OCI-LY1 (cell line): ENCODE measurements around the gene UVSSA.

Experiments used
- H2AFZ ChIP-seq: fragments of 200-600 bp; sonication (generic), shearing (Covaris generic); 2 replicates; pipeline ENCODE4 v1.6.0; 2014; ENCODE audit warnings: antibody characterized with exemption, mild to moderate bottlenecking, low read length
- H3F3A ChIP-seq: fragments of 200-600 bp; sonication (generic), shearing (Covaris generic); 2 replicates; pipeline ENCODE4 v1.6.0; 2014; ENCODE audit warnings: mild to moderate bottlenecking, antibody characterized with exemption, low read length, moderate library complexity; ENCODE audit not compliant: insufficient read depth
- H3K27ac ChIP-seq: fragments of 200-600 bp; sonication (generic); 2 replicates; pipeline ENCODE4 v1.5.1; 2014; ENCODE audit warnings: low read length, mixed run types, mild to moderate bottlenecking, low read depth; ENCODE audit not compliant: poor library complexity, severe bottlenecking
- H3K27me3 ChIP-seq: fragments of 200-600 bp; sonication (generic); 2 replicates; pipeline ENCODE4 v1.6.0; 2014; ENCODE audit warnings: antibody characterized with exemption, mild to moderate bottlenecking, low read length, moderate library complexity; ENCODE audit not compliant: insufficient read depth
- H3K36me3 ChIP-seq: fragments of 200-600 bp; sonication (generic); 2 replicates; pipeline ENCODE4 v1.6.1; 2014; ENCODE audit warnings: mild to moderate bottlenecking, antibody characterized with exemption, low read length, moderate library complexity, mixed read lengths; ENCODE audit not compliant: insufficient read depth
- H3K4me1 ChIP-seq: fragments of 200-600 bp; sonication (generic); 2 replicates; pipeline ENCODE4 v1.5.1; 2014; ENCODE audit warnings: mild to moderate bottlenecking, low read length, moderate library complexity; ENCODE audit not compliant: insufficient read depth, severe bottlenecking
- H3K4me2 ChIP-seq: fragments of 200-600 bp; sonication (generic), shearing (Covaris generic); 2 replicates; pipeline ENCODE4 v1.6.1; 2014; ENCODE audit warnings: low read length
- H3K4me3 ChIP-seq: fragments of 200-600 bp; sonication (generic); 2 replicates; pipeline ENCODE4 v1.5.1; 2014; ENCODE audit warnings: low read length, low read depth, mild to moderate bottlenecking, mixed read lengths; ENCODE audit not compliant: poor library complexity, severe bottlenecking
- H3K79me2 ChIP-seq: fragments of 200-600 bp; shearing (Covaris generic); 2 replicates; pipeline ENCODE4 v1.6.1; 2016; ENCODE audit warnings: mixed run types, low read length, mixed read lengths; ENCODE audit not compliant: insufficient read depth
- H3K9ac ChIP-seq: fragments of 200-600 bp; sonication (generic), shearing (Covaris generic); 2 replicates; pipeline ENCODE4 v1.6.1; 2014; ENCODE audit warnings: mild to moderate bottlenecking, low read length, mixed read lengths
- H3K9me2 ChIP-seq: fragments of 200-600 bp; sonication (generic), shearing (Covaris generic); 2 replicates; pipeline ENCODE4 v1.6.1; 2014; ENCODE audit warnings: low read depth, mild to moderate bottlenecking, low read length, mixed read lengths
- H3K9me3 ChIP-seq: fragments of 200-600 bp; shearing (Covaris generic); 2 replicates; pipeline ENCODE4 v1.6.1; 2014; ENCODE audit warnings: low read length, mixed read lengths
- H4K20me1 ChIP-seq: fragments of 200-600 bp; sonication (generic), shearing (Covaris generic); 2 replicates; pipeline ENCODE4 v1.6.0; 2016; ENCODE audit warnings: mild to moderate bottlenecking, low read length; ENCODE audit not compliant: insufficient read depth
- EZH2 ChIP-seq: fragments of 200-600 bp; sonication (generic), shearing (Covaris generic); IDR thresholded peaks from 2 replicates; pipeline ENCODE4 v1.8.0; 2017; ENCODE audit warnings: borderline replicate concordance, mixed run types, mild to moderate bottlenecking, antibody characterized with exemption, low read length, moderate library complexity, mixed read lengths
- TF ChIP-seq, protein P1 (sequence below): fragments of 200-600 bp; sonication (generic), shearing (Covaris generic); IDR thresholded peaks from 2 replicates; pipeline ENCODE4 v1.5.1; 2017; ENCODE audit warnings: mild to moderate bottlenecking, antibody characterized with exemption, low read length, moderate library complexity, mixed read lengths

UVSSA gene

DNA sequence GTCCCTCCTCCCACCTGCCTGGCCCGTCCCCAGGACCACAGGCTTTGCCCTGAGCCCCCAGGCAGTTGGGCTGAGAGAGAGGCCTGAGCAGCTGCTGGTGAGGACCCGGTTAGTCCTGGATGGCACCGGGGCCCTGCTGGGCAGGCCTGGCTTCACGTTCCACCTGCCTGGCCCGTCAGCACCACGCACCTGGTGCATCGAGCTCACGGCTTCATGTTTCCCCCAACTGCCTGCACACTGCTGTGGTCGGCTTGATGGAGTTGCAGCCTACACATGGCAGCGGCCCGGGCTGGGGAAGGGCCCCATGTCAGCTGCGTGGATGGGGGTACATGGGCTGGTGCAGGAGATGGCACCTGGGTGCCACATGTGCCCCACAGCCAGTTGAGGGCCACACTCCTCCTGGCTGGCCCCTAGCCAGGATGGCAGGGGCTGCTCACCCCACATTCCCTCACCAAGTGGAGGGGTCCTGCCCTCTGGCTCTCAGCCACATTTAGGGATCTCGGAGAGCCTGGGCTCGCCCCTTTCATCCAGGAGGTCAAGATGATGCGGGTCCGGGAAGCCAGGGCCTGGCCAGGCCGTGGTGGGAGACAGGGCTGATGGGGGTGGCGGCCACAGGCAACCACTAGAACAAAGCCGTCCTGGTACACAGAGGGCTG, 30.7 kb downstream of the UVSSA start:
- Histone ChIP-seq H4K20me1 (no peaks in the 10 kb centered on the region), H3K79me2 (no peaks in the 10 kb centered on the region), H3K36me3 (no peaks in the 10 kb centered on the region), H3K9me2 (no peaks in the 10 kb centered on the region), H3F3A (no peaks in the 10 kb centered on the region), H3K27me3 (no peaks in the 10 kb centered on the region), H2AFZ (no peak overlapping the region), H3K9me3 (no peaks in the 10 kb centered on the region), H3K9ac (no peak overlapping the region), H3K27ac (no peak overlapping the region), H3K4me2 (no peak overlapping the region), H3K4me3 (no peak overlapping the region), H3K4me1 (no peaks in the 10 kb centered on the region)
- TF ChIP-seq, protein P1, sequence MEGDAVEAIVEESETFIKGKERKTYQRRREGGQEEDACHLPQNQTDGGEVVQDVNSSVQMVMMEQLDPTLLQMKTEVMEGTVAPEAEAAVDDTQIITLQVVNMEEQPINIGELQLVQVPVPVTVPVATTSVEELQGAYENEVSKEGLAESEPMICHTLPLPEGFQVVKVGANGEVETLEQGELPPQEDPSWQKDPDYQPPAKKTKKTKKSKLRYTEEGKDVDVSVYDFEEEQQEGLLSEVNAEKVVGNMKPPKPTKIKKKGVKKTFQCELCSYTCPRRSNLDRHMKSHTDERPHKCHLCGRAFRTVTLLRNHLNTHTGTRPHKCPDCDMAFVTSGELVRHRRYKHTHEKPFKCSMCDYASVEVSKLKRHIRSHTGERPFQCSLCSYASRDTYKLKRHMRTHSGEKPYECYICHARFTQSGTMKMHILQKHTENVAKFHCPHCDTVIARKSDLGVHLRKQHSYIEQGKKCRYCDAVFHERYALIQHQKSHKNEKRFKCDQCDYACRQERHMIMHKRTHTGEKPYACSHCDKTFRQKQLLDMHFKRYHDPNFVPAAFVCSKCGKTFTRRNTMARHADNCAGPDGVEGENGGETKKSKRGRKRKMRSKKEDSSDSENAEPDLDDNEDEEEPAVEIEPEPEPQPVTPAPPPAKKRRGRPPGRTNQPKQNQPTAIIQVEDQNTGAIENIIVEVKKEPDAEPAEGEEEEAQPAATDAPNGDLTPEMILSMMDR = no peak
- TF ChIP-seq EZH2 = no peak

DNA sequence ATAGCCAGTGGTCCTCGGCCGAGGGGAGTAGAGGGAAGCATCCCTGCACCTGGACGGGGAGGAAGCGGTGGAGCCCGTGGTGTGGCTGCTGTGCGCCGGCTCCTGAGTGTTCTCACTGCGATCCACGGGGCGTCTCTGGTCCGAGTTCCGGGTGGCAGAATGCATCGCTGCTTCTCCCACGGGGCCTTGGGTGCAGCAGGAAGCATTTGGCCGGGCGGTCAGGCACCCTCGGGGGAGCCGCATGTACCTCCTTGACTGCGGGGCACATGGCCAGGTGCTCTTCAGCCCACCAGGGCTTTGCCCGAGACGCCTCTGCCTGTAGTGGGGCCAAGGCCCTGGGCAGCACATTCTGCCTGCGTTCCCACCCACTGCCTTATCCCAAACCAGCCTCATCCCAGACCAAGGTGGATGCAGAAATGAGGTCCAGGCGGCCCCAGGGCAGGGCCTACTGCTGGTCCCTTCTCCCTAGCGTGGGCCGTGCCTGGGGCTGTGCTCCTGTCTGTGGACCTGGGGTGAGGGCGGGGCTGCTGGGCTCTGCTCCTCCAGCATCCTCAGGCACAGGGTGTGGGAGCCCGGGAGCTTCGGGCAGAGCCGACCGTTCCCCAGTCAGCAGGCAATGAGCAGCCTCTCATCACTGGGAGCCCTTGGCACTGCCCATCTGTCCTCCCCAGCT, 31.7 kb downstream of the UVSSA start:
- no peak overlapping the region for H3K4me3 ChIP-seq
- H3K36me3 ChIP-seq = no peaks in the 10 kb centered on the region
- H3K9ac ChIP-seq = no peak overlapping the region
- TF ChIP-seq EZH2 = no peak
- TF ChIP-seq, protein P1 = no peak
- H3K27me3 ChIP-seq = no peaks in the 10 kb centered on the region
- H3K4me1 ChIP-seq = no peaks in the 10 kb centered on the region
- no peak overlapping the region for H3K4me2 ChIP-seq
- no peaks in the 10 kb centered on the region for H3K79me2 ChIP-seq
- no peaks in the 10 kb centered on the region for H4K20me1 ChIP-seq
- H3K27ac ChIP-seq = no peak overlapping the region
- no peaks in the 10 kb centered on the region for H3K9me2 ChIP-seq
- no peaks in the 10 kb centered on the region for H3K9me3 ChIP-seq
- H3F3A ChIP-seq = no peaks in the 10 kb centered on the region
- no peak overlapping the region for H2AFZ ChIP-seq

DNA sequence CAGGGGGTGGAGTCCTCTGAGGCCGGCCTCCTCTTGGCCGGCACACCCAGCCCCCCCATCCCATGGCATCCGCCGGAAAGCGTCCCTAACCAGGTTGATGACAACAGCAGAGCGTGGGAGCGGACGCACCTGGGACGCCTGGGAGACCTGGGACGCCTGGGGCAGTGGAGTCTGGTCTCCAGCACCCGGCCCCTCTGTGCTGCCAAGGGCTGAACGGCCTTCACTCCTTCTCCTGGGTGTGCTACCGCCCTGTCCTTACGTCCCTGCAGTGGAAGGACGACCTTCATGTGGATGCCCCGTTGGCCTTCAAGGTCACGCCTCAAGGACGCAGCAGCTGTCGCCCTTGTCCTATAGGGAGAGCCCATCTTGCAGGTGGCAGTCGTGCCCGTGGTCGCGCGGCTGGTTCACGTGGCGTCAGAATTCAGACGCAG, 32.4 kb downstream of the UVSSA start:
- no peaks in the 10 kb centered on the region for H4K20me1 ChIP-seq
- TF ChIP-seq, protein P1 = no peak
- no peak for TF ChIP-seq EZH2
- no peak overlapping the region for H3K4me2 ChIP-seq

More for the DNA sequence above, 32.4 kb downstream of the UVSSA start:
- H3K79me2 ChIP-seq = no peaks in the 10 kb centered on the region
- H3K27ac ChIP-seq = no peak overlapping the region
- H3K9ac ChIP-seq = no peak overlapping the region
- H3K36me3 ChIP-seq = no peaks in the 10 kb centered on the region
- no peaks in the 10 kb centered on the region for H3K9me2 ChIP-seq
- no peaks in the 10 kb centered on the region for H3F3A ChIP-seq
- no peak overlapping the region for H2AFZ ChIP-seq
- H3K4me1 ChIP-seq = no peaks in the 10 kb centered on the region
- H3K9me3 ChIP-seq = no peaks in the 10 kb centered on the region
- H3K27me3 ChIP-seq = no peaks in the 10 kb centered on the region
- no peak overlapping the region for H3K4me3 ChIP-seq
